ENCODE results near the gene C5orf15. TPM values are rescaled to one million over a fixed set of nuclear protein-coding genes. Genes with fewer than 3 reads are reported as not detected.

The C5orf15 gene
- total RNA-seq, 4 donors from 2014 or later = 36.5 to 91.7 (median 45.6) TPM

- intact Hi-C loops (cut with DNase I; ENCODE audit: low total_unique reads) = no loop called here
- H3K27me3 ChIP-seq = no peaks in the 10 kb centered on the region
- H3K4me1 ChIP-seq = peaks cover 48 to 68% (median 54%) of the 10 kb centered on the region in 4 donors
- in situ Hi-C loops (cut with MboI; ENCODE audit: low pct_ligation_motif_present in 1 of 4, low pct_unique_long_range_greater_than_20kb in 1 of 4, low sequenced_read_pairs in 3 of 4) = no loop called here
- DNase-seq = no peak
- no peaks in the 10 kb centered on the region for H3K9me3 ChIP-seq
- WGBS, 2 donors (ENCODE audit: low coverage in 1 of 2) = 74% methylated on average over 5 of the region's 5 CpGs; no CpG with 5 or more reads in 1 of the 2 donors
- H3K27ac ChIP-seq = peak overlapping the region in 1 of 4 donors; percentile 11
- TF ChIP-seq CTCF (IDR thresholded peaks at IDR 0.05) (no peak), POLR2A (IDR thresholded peaks at IDR 0.05) (no peak), POLR2AphosphoS5 (IDR thresholded peaks at IDR 0.05) (no peak), EP300 (IDR thresholded peaks at IDR 0.05; ENCODE audit: low read depth) (no peak)
- H3K4me3 ChIP-seq = no peak overlapping the region
- H3K36me3 ChIP-seq = no peaks in the 10 kb centered on the region
These were observed 31.7 kb upstream of the C5orf15 start for GRCh38 chr5:134000091-134000511.

GRCh38 chr5:133998807-133999206 lies 30.4 kb upstream of the C5orf15 start:
- Histone ChIP-seq H3K9me3 (no peaks in the 10 kb centered on the region), H3K4me1 (peaks cover 53 to 81% (median 65%) of the 10 kb centered on the region in 4 donors), H3K27ac (no peak overlapping the region), H3K36me3 (no peaks in the 10 kb centered on the region), H3K4me3 (no peak overlapping the region), H3K27me3 (no peaks in the 10 kb centered on the region)
- WGBS, 2 donors (ENCODE audit: low coverage in 1 of 2) = 94 to 97% methylated on average over 3 to 7 of the region's 7 CpGs
- intact Hi-C loops (cut with DNase I; ENCODE audit: low total_unique reads) = no loop called here
- no peak for DNase-seq
- in situ Hi-C loops (cut with MboI; ENCODE audit: low pct_ligation_motif_present in 1 of 4, low pct_unique_long_range_greater_than_20kb in 1 of 4, low sequenced_read_pairs in 3 of 4) = no loop called here
- TF ChIP-seq CTCF (IDR thresholded peaks at IDR 0.05) = no peak
- TF ChIP-seq POLR2A (IDR thresholded peaks at IDR 0.05) = no peak
- TF ChIP-seq EP300 (IDR thresholded peaks at IDR 0.05; ENCODE audit: low read depth) = no peak
- TF ChIP-seq POLR2AphosphoS5 (IDR thresholded peaks at IDR 0.05) = no peak

GRCh38 chr5:133998042-133998441 lies 29.6 kb upstream of the C5orf15 start:
- in situ Hi-C loops (cut with MboI; ENCODE audit: low pct_ligation_motif_present in 1 of 4, low pct_unique_long_range_greater_than_20kb in 1 of 4, low sequenced_read_pairs in 3 of 4) = no loop called here
- Histone ChIP-seq H3K9me3 (no peaks in the 10 kb centered on the region), H3K4me1 (peaks cover 54 to 83% (median 64%) of the 10 kb centered on the region in 4 donors), H3K4me3 (no peak overlapping the region), H3K27me3 (no peaks in the 10 kb centered on the region), H3K27ac (no peak overlapping the region), H3K36me3 (no peaks in the 10 kb centered on the region)
- TF ChIP-seq POLR2A (IDR thresholded peaks at IDR 0.05) = no peak
- no peak for TF ChIP-seq POLR2AphosphoS5 (IDR thresholded peaks at IDR 0.05)
- TF ChIP-seq EP300 (IDR thresholded peaks at IDR 0.05; ENCODE audit: low read depth) = no peak
- no peak for TF ChIP-seq CTCF (IDR thresholded peaks at IDR 0.05)
- DNase-seq = no peak
- intact Hi-C loops (cut with DNase I; ENCODE audit: low total_unique reads) = no loop called here
- 81 to 89% methylated on average over 6 of the region's 6 CpGs for WGBS, 2 donors (ENCODE audit: low coverage in 1 of 2)

GRCh38 chr5:133996683-133997252 lies 28.3 kb upstream of the C5orf15 start:
- H3K36me3 ChIP-seq = peaks cover 0 to 2% (median 0%) of the 10 kb centered on the region in 4 donors
- 73 to 80% methylated on average over 1 to 3 of the region's 3 CpGs for WGBS, 2 donors (ENCODE audit: low coverage in 1 of 2)
- H3K27ac ChIP-seq = no peak overlapping the region
- in situ Hi-C loops (cut with MboI; ENCODE audit: low pct_ligation_motif_present in 1 of 4, low pct_unique_long_range_greater_than_20kb in 1 of 4, low sequenced_read_pairs in 3 of 4) = no loop called here
- H3K9me3 ChIP-seq = no peaks in the 10 kb centered on the region
- intact Hi-C loops (cut with DNase I; ENCODE audit: low total_unique reads) = no loop called here
- TF ChIP-seq EP300 (IDR thresholded peaks at IDR 0.05; ENCODE audit: low read depth) = no peak
- peak; percentile 28 to 36 (median 31) for TF ChIP-seq CTCF (IDR thresholded peaks at IDR 0.05)
- H3K4me3 ChIP-seq = no peak overlapping the region
- no peaks in the 10 kb centered on the region for H3K27me3 ChIP-seq
- no peak for DNase-seq
- H3K4me1 ChIP-seq = peaks cover 48 to 79% (median 54%) of the 10 kb centered on the region in 4 donors

All from transverse colon (tissue), 4 donors.